ENCODE measurements around the gene MYOF. TPM values are rescaled to one million over a fixed set of nuclear protein-coding genes. Genes with fewer than 3 reads are reported as not detected.

MYOF gene
- total and polyA plus RNA-seq, 3 donors from 2014 or later, result 9.4 to 21.4 (median 12.3) TPM

DNA sequence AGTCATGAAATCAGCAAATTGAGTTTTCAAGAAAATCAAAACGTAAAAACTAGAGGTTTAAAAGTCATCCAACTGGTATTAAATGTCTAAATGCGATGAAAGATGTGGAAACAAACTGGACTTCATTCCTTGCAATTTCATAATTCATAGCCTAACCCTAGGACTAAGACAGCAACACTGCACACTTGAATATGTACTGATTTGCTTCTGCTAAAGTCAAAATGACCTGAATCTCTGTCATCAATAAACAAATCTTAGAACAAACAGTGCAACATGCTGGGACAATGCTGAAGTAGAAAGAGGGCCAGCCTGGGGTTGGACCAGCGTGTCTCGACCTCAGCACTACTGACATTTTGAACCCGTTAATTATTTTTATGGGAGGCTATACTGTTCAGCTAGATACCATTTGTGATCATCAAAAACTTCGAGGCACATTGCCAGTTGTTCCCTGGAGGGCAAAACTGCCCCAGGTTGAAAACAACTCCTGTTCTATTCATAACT is 47.1 kb downstream of the MYOF start:
- no peaks in the 10 kb centered on the region for H3K27me3 ChIP-seq
- DNase-seq, result no peak
- TF ChIP-seq POLR2A (IDR thresholded peaks at IDR 0.05), result no peak
- intact Hi-C loops (cut with DNase I; ENCODE audit: low total_unique reads), result loop anchor here (10.0 kb wide), 1 partner anchor 50 kb away; no protein-coding TSS in a partner anchor
- H3K4me1 ChIP-seq, result peaks cover 33% of the 10 kb centered on the region
- H3K4me3 ChIP-seq, result no peak overlapping the region
- peak overlapping the region; percentile 97 for H3K27ac ChIP-seq
- WGBS, 2 donors, result 59 to 76% methylated on average over 6 of the region's 6 CpGs
- H3K36me3 ChIP-seq (ENCODE audit: low read depth, missing control alignments), result no peaks in the 10 kb centered on the region
- no peaks in the 10 kb centered on the region for H3K9me3 ChIP-seq

DNA sequence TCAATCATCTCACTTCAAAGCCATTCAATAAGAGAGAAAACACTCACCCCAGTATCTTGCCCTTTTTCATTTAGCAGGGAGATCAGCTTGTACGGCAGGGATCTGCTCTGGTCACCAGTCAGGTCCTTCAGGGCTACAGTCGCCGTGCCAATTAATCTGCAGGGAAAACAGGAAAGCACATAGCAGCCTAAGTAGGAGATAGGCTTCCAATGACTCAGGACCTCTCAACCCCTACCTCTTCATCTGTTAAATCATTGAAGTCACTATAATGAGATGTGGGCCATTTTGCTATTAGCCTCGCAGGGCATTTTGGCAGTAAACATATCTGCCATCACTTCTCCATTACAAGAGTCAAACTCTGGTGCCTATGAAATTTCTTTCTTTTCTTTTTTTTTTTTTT is 50.8 kb downstream of the MYOF start:
- Histone ChIP-seq H3K27me3 (no peaks in the 10 kb centered on the region), H3K9me3 (no peaks in the 10 kb centered on the region), H3K27ac (no peak overlapping the region), H3K36me3 (ENCODE audit: low read depth, missing control alignments) (no peaks in the 10 kb centered on the region), H3K4me3 (no peak overlapping the region), H3K4me1 (peaks cover 15% of the 10 kb centered on the region)
- 93 to 97% methylated on average over 4 of the region's 4 CpGs for WGBS, 2 donors
- DNase-seq, result no peak
- TF ChIP-seq, protein P1, sequence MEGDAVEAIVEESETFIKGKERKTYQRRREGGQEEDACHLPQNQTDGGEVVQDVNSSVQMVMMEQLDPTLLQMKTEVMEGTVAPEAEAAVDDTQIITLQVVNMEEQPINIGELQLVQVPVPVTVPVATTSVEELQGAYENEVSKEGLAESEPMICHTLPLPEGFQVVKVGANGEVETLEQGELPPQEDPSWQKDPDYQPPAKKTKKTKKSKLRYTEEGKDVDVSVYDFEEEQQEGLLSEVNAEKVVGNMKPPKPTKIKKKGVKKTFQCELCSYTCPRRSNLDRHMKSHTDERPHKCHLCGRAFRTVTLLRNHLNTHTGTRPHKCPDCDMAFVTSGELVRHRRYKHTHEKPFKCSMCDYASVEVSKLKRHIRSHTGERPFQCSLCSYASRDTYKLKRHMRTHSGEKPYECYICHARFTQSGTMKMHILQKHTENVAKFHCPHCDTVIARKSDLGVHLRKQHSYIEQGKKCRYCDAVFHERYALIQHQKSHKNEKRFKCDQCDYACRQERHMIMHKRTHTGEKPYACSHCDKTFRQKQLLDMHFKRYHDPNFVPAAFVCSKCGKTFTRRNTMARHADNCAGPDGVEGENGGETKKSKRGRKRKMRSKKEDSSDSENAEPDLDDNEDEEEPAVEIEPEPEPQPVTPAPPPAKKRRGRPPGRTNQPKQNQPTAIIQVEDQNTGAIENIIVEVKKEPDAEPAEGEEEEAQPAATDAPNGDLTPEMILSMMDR (IDR thresholded peaks at IDR 0.05), result no peak
- no peak for TF ChIP-seq POLR2A (IDR thresholded peaks at IDR 0.05)
- intact Hi-C loops (cut with DNase I; ENCODE audit: low total_unique reads), result loop anchor here (10.0 kb wide), 1 partner anchor 47 kb away; no protein-coding TSS in a partner anchor

DNA sequence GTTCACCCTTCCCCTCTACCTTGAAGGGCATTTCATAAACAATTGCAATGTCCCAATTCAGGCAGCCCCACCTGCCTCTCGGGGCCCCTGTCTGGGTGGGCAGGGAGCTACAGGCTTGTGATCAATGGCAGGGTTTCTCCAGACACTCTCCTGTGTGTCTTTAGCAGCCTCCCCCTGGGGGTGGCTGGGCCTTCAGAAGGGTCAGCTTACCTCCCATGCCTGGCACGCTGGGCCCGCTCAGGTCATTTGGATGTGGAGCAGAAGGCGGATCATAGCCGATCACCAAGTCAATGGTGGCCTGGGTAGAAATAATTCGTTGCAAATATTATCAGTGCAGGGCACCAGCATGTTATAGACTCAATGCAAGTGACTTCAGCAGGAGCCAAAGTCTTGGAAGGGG is 56.3 kb downstream of the MYOF start:
- Histone ChIP-seq H3K36me3 (ENCODE audit: low read depth, missing control alignments) (no peaks in the 10 kb centered on the region), H3K27ac (no peak overlapping the region), H3K9me3 (no peaks in the 10 kb centered on the region), H3K4me3 (no peak overlapping the region), H3K27me3 (no peaks in the 10 kb centered on the region), H3K4me1 (no peaks in the 10 kb centered on the region)
- 87 to 96% methylated on average over 5 to 6 of the region's 6 CpGs for WGBS, 2 donors
- DNase-seq, result no peak
- no peak for TF ChIP-seq POLR2A (IDR thresholded peaks at IDR 0.05)
- TF ChIP-seq, protein P1 (IDR thresholded peaks at IDR 0.05), result no peak
- intact Hi-C loops (cut with DNase I; ENCODE audit: low total_unique reads), result no loop called here

DNA sequence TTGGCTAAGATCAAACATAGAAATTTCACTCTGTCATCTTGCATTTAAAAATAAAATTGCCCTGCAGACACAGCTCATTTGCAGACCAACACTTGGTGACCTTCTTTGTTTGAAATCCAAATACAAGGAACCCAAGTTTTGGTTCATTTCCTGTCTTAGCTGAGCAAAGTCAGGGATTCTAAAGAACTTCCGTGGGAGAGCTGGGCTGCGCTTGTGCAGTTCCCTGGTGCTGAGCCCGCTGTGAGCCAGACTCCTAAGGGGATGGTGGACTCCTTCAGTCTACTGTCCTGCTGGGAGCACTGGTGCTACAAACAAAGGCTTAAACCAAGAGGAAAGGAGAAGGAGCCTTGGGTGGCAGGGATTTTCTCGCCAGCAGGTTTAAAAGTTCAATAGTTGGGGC is 60.0 kb downstream of the MYOF start:
- Histone ChIP-seq H3K27me3 (no peaks in the 10 kb centered on the region), H3K4me1 (no peaks in the 10 kb centered on the region), H3K4me3 (no peak overlapping the region), H3K27ac (peak overlapping the region in 1 of 2 donors; percentile 28), H3K36me3 (ENCODE audit: low read depth, missing control alignments) (no peaks in the 10 kb centered on the region), H3K9me3 (no peaks in the 10 kb centered on the region)
- TF ChIP-seq POLR2A (IDR thresholded peaks at IDR 0.05), result no peak
- TF ChIP-seq, protein P1 (IDR thresholded peaks at IDR 0.05), result no peak
- 62 to 63% methylated on average over 4 of the region's 4 CpGs for WGBS, 2 donors
- DNase-seq, result no peak
- intact Hi-C loops (cut with DNase I; ENCODE audit: low total_unique reads), result no loop called here

GRCh38 chr10:93420944-93421825 is 60.9 kb downstream of the MYOF start:
- 73% methylated on average over 6 of the region's 6 CpGs for WGBS, 2 donors
- H3K27me3 ChIP-seq, result no peaks in the 10 kb centered on the region
- no peak for TF ChIP-seq POLR2A (IDR thresholded peaks at IDR 0.05)
- TF ChIP-seq, protein P1 (IDR thresholded peaks at IDR 0.05), result no peak
- H3K36me3 ChIP-seq (ENCODE audit: low read depth, missing control alignments), result no peaks in the 10 kb centered on the region
- H3K4me1 ChIP-seq, result no peaks in the 10 kb centered on the region
- H3K27ac ChIP-seq, result peak overlapping the region in 1 of 2 donors; percentile 28
- H3K4me3 ChIP-seq, result no peak overlapping the region
- intact Hi-C loops (cut with DNase I; ENCODE audit: low total_unique reads), result no loop called here
- DNase-seq, result no peak
- H3K9me3 ChIP-seq, result no peaks in the 10 kb centered on the region
